ENCODE data around the gene MBD3.

MBD3 gene

GRCh38 chr19:1585243-1585580 lies 7.5 kb downstream of the MBD3 start:
- Histone ChIP-seq H3K4me3 (ENCODE audit: low read length) (no peak overlapping the region), H3K4me1 (ENCODE audit: control insufficient read depth, insufficient read depth, low read length) (no peaks in the 10 kb centered on the region), H3K9ac (ENCODE audit: low read length) (no peak overlapping the region), H3K27me3 (ENCODE audit: control insufficient read depth, insufficient read depth, low read length) (no peaks in the 10 kb centered on the region), H3K36me3 (ENCODE audit: control insufficient read depth, insufficient read depth, low read length) (peaks cover 16% of the 10 kb centered on the region), H3K27ac (ENCODE audit: low read depth, low read length) (no peak overlapping the region)

DNA sequence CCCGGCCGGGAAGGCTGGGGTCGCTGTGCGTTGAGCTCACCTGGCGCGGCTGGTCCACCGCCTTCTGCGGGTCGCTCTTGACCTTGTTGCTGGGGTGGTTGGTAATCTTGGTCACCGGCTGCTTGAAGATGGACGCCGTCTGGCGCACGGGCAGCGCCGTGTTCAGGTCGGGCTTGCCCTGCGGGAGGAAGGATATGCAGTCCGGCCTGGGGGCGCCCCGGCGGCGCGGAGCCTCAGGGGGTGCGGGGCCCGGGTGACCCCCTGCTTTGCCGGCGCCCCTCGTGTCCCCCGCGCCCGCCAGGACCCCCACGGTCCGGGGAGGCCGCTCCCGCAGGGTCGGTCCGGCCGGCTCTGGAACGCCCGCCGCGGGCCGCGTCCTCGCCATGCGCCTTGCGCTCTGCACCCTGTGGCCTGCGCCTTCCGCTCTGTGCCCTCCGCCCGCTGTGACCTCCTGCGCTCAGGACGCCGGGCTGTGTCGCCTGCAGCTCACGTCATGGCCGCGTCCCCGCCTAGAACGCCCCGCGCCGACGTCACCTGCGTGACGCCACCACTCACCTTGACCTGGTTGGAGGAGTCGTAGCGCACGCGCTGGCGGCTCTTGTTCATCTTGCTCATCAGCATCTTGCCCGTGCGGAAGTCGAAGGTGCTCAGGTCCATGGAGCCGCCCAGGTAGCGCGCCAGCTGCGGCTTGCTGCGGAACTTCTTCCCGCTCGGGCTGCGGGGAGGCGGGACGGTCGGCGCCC lies 8.0 kb downstream of the MBD3 start:
- H3K36me3 ChIP-seq (ENCODE audit: control insufficient read depth, insufficient read depth, low read length): peaks cover 16% of the 10 kb centered on the region

GRCh38 chr19:1582201-1582600 lies 10.5 kb downstream of the MBD3 start:
- Histone ChIP-seq H3K9ac (ENCODE audit: low read length) (no peak overlapping the region), H3K27me3 (ENCODE audit: control insufficient read depth, insufficient read depth, low read length) (no peaks in the 10 kb centered on the region), H3K4me3 (ENCODE audit: low read length) (no peak overlapping the region), H3K27ac (ENCODE audit: low read depth, low read length) (no peak overlapping the region), H3K4me1 (ENCODE audit: control insufficient read depth, insufficient read depth, low read length) (no peaks in the 10 kb centered on the region), H3K36me3 (ENCODE audit: control insufficient read depth, insufficient read depth, low read length) (peaks cover 20% of the 10 kb centered on the region)

More for the DNA sequence above, 8.0 kb downstream of the MBD3 start:
- Histone ChIP-seq H3K27ac (ENCODE audit: low read depth, low read length) (no peak overlapping the region), H3K27me3 (ENCODE audit: control insufficient read depth, insufficient read depth, low read length) (no peaks in the 10 kb centered on the region), H3K4me1 (ENCODE audit: control insufficient read depth, insufficient read depth, low read length) (no peaks in the 10 kb centered on the region), H3K4me3 (ENCODE audit: low read length) (no peak overlapping the region), H3K9ac (ENCODE audit: low read length) (no peak overlapping the region)

DNA sequence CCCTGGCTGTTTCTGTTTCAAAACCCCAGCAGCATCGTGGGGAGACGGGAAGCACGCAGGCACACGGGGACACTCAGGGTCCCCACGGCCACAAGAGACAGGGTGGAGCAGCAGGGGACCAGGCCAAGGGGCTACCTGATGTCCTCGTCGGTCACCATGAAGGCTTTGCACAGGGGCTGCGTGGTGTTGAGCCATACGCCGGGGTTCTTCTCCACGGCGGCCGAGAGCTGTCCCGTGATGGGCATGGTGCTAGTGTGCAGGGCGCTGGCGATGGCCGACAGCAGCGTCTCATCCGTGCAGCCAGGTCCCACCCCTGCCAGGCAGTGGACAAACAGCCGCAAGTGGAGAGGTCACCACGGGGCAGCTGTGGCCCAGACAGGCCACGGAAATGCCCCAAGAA lies 11.7 kb downstream of the MBD3 start:
- peaks cover 24% of the 10 kb centered on the region for H3K36me3 ChIP-seq (ENCODE audit: control insufficient read depth, insufficient read depth, low read length)

DNA sequence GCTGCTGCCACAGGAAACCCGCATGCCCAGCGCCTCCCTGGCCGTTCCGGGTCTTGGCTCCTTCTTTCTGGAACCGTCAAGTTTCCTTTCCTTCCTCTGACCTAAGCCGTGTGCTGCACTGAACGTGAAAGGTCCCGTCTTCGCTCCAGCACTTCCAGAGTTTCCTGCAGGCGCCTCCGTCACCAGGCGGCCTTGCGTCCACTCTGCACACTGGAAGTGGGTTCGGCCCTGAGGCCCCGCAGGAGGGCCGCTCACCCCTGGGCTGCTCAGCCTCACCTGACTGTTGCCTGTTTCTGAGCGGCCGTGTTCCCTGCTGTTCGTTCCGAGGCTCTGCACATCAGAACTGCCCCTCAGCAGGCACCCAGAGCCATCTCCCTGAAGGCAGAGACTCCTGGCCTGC lies 12.3 kb downstream of the MBD3 start:
- H3K27me3 ChIP-seq (ENCODE audit: control insufficient read depth, insufficient read depth, low read length): no peaks in the 10 kb centered on the region
- peaks cover 24% of the 10 kb centered on the region for H3K36me3 ChIP-seq (ENCODE audit: control insufficient read depth, insufficient read depth, low read length)
- no peak overlapping the region for H3K4me3 ChIP-seq (ENCODE audit: low read length)
- H3K9ac ChIP-seq (ENCODE audit: low read length): no peak overlapping the region
- H3K27ac ChIP-seq (ENCODE audit: low read depth, low read length): no peak overlapping the region
- no peaks in the 10 kb centered on the region for H3K4me1 ChIP-seq (ENCODE audit: control insufficient read depth, insufficient read depth, low read length)

More for the DNA sequence above, 11.7 kb downstream of the MBD3 start:
- Histone ChIP-seq H3K4me1 (ENCODE audit: control insufficient read depth, insufficient read depth, low read length) (no peaks in the 10 kb centered on the region), H3K27me3 (ENCODE audit: control insufficient read depth, insufficient read depth, low read length) (no peaks in the 10 kb centered on the region), H3K4me3 (ENCODE audit: low read length) (no peak overlapping the region), H3K9ac (ENCODE audit: low read length) (no peak overlapping the region), H3K27ac (ENCODE audit: low read depth, low read length) (no peak overlapping the region)

DNA sequence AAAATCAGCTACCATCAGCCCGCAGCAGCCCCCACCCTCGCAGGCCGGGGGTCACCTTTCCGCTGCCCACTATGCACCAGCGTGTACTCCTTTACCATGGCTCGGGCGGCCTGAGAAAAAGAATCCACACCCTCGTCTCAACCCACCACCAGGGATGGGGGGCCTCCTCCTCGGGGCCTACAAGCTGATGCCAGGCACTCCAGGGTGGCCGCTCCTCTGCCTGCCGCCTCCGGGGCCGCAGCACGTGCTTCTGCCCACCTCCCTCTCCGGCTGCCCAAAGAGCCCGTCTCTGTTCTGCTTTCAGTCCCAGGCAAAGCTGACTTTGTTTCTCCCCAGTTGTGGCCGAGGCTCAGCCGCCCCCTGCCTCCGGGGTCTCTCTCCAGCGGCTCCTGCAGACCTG lies 13.4 kb downstream of the MBD3 start:
- no peak overlapping the region for H3K27ac ChIP-seq (ENCODE audit: low read depth, low read length)
- no peak overlapping the region for H3K4me3 ChIP-seq (ENCODE audit: low read length)
- H3K9ac ChIP-seq (ENCODE audit: low read length): no peak overlapping the region
- H3K36me3 ChIP-seq (ENCODE audit: control insufficient read depth, insufficient read depth, low read length): peaks cover 22% of the 10 kb centered on the region
- no peaks in the 10 kb centered on the region for H3K27me3 ChIP-seq (ENCODE audit: control insufficient read depth, insufficient read depth, low read length)
- H3K4me1 ChIP-seq (ENCODE audit: control insufficient read depth, insufficient read depth, low read length): no peaks in the 10 kb centered on the region

GRCh38 chr19:1577929-1578618 lies 14.6 kb downstream of the MBD3 start:
- Histone ChIP-seq H3K27me3 (ENCODE audit: control insufficient read depth, insufficient read depth, low read length) (no peaks in the 10 kb centered on the region), H3K9ac (ENCODE audit: low read length) (no peak overlapping the region), H3K4me1 (ENCODE audit: control insufficient read depth, insufficient read depth, low read length) (no peaks in the 10 kb centered on the region), H3K36me3 (ENCODE audit: control insufficient read depth, insufficient read depth, low read length) (peaks cover 20% of the 10 kb centered on the region), H3K4me3 (ENCODE audit: low read length) (no peak overlapping the region), H3K27ac (ENCODE audit: low read depth, low read length) (no peak overlapping the region)

DNA sequence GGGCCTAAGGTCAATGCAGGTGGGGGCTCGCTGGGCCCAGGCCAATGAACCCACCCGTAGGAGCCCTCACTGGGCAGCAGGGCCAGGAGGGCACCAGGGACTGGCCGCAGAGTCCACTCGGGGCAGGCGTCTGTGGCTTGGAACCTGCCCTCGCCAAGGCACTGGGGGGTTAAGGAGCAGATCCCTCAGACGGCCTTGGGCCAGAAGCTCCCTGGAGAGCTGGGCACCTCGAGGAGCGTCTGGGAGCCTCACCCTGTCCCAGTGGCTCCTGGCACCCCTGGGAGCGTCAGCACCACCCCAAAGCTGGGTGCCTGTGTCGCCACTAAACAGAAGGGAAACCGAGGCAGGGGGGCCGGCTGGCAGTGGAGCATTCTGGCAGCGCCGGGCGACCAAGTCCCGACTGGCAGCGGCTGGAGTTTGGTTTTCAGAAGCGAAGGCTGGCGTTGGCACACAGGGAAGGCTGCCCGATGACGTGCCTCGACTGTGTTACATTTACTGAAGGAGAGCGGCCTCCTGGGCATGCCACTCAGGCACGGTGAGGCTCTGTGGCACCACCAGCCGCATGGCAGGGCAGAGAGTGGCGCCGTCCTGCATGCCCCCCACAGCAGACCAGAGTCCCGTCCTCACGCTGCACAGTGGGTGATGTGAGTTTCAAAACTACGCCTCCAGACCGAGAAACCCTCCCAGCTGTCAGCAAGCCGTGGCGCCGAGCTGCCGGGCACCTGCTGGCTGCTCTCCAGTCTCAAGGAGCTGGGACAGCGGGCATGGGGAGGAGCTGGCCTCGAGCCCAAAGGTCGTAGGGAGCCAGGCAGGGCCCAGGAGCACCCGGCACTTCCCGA lies 15.4 kb downstream of the MBD3 start:
- H3K9ac ChIP-seq (ENCODE audit: low read length): no peak overlapping the region
- no peaks in the 10 kb centered on the region for H3K27me3 ChIP-seq (ENCODE audit: control insufficient read depth, insufficient read depth, low read length)
- no peak overlapping the region for H3K4me3 ChIP-seq (ENCODE audit: low read length)
- H3K36me3 ChIP-seq (ENCODE audit: control insufficient read depth, insufficient read depth, low read length): peaks cover 20% of the 10 kb centered on the region
- no peak overlapping the region for H3K27ac ChIP-seq (ENCODE audit: low read depth, low read length)
- H3K4me1 ChIP-seq (ENCODE audit: control insufficient read depth, insufficient read depth, low read length): no peaks in the 10 kb centered on the region

- no peaks in the 10 kb centered on the region for H3K27me3 ChIP-seq (ENCODE audit: control insufficient read depth, insufficient read depth, low read length)
- no peaks in the 10 kb centered on the region for H3K4me1 ChIP-seq (ENCODE audit: control insufficient read depth, insufficient read depth, low read length)
- no peak overlapping the region for H3K9ac ChIP-seq (ENCODE audit: low read length)
- no peak overlapping the region for H3K4me3 ChIP-seq (ENCODE audit: low read length)
- no peak overlapping the region for H3K27ac ChIP-seq (ENCODE audit: low read depth, low read length)
- H3K36me3 ChIP-seq (ENCODE audit: control insufficient read depth, insufficient read depth, low read length): peaks cover 18% of the 10 kb centered on the region
Measured at GRCh38 chr19:1576242-1577089, 16.2 kb downstream of the MBD3 start.

- no peak overlapping the region for H3K4me3 ChIP-seq (ENCODE audit: low read length)
- H3K27ac ChIP-seq (ENCODE audit: low read depth, low read length): no peak overlapping the region
- H3K4me1 ChIP-seq (ENCODE audit: control insufficient read depth, insufficient read depth, low read length): no peaks in the 10 kb centered on the region
- H3K27me3 ChIP-seq (ENCODE audit: control insufficient read depth, insufficient read depth, low read length): no peaks in the 10 kb centered on the region
- H3K9ac ChIP-seq (ENCODE audit: low read length): no peak overlapping the region
- peaks cover 11% of the 10 kb centered on the region for H3K36me3 ChIP-seq (ENCODE audit: control insufficient read depth, insufficient read depth, low read length)
Measured at GRCh38 chr19:1575323-1576241, 17.1 kb downstream of the MBD3 start.

DNA sequence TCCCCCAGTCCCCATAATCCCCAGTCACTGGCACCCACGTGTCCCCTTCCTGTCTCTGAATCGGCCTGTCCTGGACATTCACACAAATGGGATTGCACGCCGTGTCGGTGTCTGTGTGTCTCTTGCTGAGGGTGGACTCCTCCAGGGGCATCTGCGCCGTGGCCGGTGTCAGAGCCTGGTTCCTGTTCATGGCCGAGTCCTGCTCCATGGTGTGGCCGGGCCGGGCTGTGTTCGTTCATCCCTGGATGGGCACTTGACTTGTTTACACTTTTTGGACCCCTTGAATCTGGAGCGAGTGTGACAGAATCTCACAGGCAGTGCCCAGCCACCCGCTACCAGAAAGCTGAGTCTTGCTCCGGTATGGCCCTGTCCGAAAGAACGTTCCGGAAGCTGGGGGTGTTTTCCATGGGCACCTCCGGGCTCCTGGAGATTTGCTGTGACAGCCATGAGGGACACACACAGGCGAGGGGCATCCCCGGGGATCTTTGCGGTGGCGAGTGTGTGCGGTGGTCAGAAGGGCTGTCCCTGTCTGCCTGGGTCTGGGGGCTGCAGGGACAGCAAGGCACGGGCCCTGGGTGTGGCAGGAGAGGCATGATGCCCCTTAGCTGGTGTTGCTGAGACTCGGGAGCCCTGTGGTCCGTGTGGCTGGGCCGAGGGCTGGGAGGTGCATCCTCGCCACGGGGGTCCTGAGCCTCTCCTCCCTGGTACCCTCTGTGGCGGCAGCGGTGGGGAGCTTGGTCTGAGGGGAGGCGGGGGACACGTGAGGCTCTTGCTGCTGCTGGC lies 18.1 kb downstream of the MBD3 start:
- no peak overlapping the region for H3K4me3 ChIP-seq (ENCODE audit: low read length)
- H3K9ac ChIP-seq (ENCODE audit: low read length): no peak overlapping the region

More for the DNA sequence above, 18.1 kb downstream of the MBD3 start:
- Histone ChIP-seq H3K36me3 (ENCODE audit: control insufficient read depth, insufficient read depth, low read length) (peaks cover 8% of the 10 kb centered on the region), H3K27ac (ENCODE audit: low read depth, low read length) (no peak overlapping the region), H3K4me1 (ENCODE audit: control insufficient read depth, insufficient read depth, low read length) (no peaks in the 10 kb centered on the region), H3K27me3 (ENCODE audit: control insufficient read depth, insufficient read depth, low read length) (no peaks in the 10 kb centered on the region)
